Right renal cortex interstitium (tissue), 3 donors: Measurements from ENCODE around the gene LAS1L. TPM values are rescaled to one million over a fixed set of nuclear protein-coding genes. Genes with fewer than 3 reads are reported as not detected.
"Not testable (repeated sequence)": the region's sequence is repeated elsewhere in the genome, so short reads cannot be mapped to it uniquely, and the experiment has no call there.

Experiments
- DNase-seq, 3 donors: peaks; one replicate each; pipeline ENCODE4 v3.0.0-alpha.2; 2013; ENCODE audit warnings: low read depth in 3 of 3, low spot score in 2 of 3
- polyA plus RNA-seq, 3 donors: library from polyadenylated mRNA; unstranded; fragments of 120-200 nt; gene quantifications; one replicate each; pipeline ENCODE4 v1.2.1, GENCODE V29; 2013; ENCODE audit not compliant: insufficient read length in 3 of 3

The LAS1L gene
- polyA plus RNA-seq, 3 donors, result 41.4 to 48.0 (median 43.4) TPM

DNA sequence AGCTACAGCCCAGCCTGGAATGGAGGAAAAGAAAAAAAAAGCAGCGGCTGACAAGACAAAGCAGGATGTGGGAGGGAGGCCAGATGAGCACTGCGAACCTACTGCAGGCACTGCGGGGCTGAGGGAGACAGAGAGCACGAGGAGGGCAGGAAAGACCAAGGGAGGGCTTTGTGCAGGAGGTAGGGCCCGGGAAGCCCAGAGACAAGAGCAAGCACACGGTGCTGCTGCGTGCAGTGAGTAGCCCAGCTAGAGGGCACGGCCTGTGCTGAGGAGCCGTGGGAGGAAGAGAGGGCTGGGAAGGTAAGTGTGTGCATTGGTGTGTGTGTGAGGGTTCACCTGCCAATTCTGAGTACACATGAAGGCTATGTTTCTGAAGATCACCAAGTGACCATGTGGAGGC, 15.6 kb downstream of the LAS1L start:
- not testable (repeated sequence) for DNase-seq

DNA sequence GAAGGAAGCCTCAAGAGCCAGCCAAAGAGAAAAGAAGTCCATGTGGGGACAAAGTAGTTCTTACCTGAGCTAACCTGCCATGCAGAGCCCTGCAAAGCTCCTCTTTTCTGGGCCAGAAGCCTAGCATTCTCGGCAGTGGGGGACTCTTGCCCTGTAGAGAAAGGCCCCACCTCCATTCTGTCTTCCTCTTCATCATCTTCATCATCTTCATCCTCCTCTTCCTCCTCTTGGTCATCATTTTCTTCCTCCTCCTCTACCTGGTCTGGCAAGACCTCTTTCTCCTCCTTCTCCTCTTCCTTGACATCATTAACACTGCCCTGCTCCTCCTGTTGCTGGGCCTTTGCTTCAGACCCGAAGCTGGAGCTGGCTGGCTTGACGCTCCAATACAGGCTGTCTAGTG, 16.7 kb downstream of the LAS1L start:
- no peak for DNase-seq

DNA sequence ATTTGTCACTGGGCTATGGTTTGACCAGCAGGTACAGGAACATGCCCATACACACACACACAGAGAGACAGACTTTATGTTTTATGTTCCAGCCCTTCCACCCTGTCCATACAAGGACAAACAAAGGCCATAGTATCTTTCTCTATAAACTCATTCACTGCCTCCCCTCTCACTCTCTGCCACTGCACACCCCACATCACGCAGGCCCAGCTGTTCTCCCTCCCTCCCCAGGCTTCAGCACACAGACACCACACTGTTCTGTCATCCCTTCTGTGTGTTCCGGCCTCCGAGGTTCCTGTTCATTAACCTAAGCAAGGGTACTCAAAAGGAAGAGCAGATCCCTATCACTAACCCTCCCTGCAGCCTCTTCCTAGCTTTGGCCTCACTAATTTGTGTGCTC, 17.8 kb downstream of the LAS1L start:
- no peak for DNase-seq

DNA sequence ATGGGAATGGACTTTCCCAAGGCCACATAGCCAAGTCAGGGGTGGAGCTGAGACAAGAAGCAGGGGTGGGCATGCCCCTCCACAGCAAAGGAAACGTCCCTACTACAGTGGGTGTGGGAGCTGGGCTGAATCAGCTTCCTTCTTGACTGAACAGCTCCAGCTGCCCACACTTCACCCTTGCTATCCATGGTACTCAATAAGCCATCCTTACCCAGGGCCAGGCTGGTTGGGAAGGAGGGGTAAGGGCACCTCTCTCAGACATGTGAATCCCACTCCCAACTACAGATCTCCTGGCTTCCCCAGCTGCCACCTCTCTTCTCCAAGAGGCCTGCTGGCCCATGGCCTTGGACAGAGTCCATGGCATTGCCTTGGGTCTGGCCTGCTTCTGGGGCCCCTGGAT, 21.0 kb downstream of the LAS1L start:
- DNase-seq, result no peak

DNA sequence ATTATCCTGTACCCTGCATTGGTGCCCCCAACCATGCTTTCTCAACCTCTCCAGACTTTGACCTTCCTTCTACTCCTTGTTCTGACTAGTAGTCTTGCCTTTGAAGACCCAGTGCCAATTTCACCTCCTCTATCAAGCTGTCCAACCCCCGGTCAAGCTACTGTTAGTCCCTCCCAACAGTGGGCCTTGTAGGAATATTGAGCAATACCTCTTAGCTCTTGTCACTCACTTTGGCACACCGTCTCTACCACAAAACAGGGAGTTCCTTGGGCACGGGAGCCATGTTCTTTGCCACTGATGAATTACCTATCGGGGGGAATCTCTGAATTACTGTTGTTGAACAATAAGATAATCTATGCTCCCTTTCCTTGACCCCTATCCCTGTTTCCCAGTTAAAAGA, 25.2 kb downstream of the LAS1L start:
- no peak for DNase-seq

DNA sequence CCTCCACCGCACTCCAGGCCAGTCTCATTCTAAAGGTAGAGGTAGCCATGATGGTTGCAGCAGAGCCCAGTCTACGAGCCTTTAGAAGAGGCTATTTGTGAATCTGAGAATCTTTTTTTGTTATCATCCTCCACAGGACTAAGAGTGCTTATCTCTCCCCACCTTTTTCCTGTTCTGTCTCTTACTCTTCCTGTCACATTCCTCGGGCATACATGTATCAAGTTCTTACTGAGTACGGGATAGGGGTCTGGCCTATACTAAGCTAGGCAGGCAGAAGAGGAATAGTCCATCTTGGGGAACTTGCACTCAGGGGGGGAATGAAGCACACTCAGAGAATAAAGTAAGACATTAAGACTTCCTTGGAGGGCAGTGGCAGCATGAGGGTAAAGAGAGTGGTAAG, 25.7 kb downstream of the LAS1L start:
- no peak for DNase-seq

DNA sequence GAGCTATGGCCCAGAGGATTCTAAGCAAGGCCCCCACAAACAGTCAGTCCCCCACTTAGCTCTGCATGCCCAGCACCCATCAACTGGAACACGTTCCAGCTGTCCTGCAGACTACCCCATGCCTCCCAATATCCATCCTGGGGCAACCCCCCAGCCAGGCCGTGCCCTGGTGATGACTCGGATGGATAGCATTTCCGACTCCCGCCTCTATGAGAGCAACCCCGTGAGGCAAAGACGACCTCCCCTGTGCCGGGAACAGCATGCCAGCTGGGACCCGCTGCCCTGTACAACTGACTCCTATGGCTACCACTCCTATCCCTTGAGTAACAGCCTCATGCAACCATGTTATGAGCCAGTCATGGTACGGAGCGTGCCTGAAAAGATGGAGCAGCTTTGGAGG, 32.0 kb downstream of the LAS1L start:
- no peak for DNase-seq

DNA sequence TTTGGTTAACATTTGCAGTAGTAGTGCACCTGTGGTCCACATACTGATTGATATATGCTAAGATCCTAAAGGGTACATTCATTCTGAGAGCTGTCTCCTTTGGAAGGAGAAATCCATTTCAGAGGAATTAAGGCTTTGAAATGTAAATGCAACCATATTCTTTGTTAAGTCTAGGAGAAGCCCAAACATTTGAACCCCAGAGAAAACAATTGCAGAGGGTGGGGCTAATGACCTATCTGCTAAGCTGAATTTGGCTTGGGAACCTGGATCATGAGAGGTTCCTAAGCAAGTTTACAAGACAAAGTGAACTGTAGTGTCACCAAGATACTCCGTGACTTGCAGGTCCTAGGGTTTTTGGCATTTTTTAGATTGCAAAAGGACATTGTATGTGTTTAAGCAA, 41.2 kb downstream of the LAS1L start:
- no peak for DNase-seq

DNA sequence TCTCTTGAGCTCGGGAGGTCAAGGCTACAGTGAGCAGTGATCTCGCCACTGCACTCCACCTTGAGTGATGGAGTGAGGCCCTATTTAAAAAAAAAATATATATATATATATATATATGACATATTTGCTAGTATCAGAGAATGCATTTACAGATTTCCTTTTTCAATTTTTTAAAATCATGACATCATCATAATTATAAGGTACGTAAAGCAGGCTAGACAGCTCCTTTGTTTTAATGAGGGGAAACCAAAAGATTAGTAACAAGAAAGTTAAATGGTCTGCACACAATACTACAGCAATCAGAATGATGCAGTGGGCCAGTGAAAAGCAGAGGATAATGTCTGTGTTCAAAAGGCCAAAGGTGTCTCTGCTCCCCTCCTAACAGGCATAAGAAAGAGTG, 43.0 kb downstream of the LAS1L start:
- DNase-seq, result no peak

DNA sequence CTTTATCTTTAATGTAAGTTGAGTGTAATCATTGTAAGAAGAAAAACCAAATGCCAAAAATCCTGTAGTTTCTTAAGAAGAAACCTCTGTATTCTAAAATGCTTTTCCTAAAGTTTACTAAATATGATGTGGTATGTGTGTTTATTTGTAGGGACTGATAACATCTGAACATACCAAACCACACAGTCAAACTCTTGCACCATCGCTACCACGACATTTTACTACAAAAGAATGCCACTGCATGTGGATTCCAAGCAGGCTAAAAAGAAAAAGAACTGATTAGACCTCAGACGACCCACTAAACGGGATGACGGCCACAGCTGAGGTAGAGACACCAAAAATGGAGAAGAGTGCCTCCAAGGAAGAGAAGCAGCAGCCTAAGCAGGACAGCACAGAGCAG, 46.1 kb downstream of the LAS1L start:
- DNase-seq, result no peak

DNA sequence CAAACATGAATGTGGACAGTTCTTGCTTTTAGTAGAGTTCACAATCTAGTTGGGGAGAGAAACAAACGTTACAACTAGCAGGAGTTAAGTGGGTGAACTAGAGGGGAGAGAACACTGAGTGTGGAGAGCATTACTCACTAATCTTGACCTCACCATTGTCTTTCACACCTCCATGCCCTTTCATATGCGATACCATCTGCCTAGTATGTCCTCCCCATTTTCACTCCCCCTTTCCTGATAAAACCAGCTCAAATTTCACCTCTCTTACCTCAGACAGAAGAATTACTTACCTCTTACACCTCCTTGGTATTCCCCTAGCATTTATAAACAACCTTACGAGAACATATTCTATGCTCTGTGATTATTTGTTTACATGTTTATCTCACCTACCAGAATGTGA, 53.6 kb downstream of the LAS1L start:
- DNase-seq, result no peak

DNA sequence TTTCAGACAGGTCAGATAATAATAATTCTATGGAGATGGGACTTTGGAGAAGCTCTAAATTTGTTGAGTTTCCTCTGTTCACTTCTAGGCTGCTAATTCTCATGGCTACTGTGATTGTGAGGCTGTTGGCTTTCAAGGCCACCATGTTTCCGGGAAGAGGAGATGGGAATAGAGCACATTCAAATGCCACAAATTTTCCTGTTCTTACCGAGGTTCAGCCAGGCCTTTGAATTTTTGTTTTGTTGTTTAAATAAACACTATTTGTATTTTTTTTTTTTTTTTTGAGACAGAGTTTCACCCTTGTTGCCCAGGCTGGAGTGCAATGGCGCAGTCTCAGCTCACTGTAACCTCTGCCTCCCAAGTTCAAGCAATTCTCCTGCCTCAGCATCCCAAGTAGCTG, 55.5 kb downstream of the LAS1L start:
- not testable (repeated sequence) for DNase-seq

DNA sequence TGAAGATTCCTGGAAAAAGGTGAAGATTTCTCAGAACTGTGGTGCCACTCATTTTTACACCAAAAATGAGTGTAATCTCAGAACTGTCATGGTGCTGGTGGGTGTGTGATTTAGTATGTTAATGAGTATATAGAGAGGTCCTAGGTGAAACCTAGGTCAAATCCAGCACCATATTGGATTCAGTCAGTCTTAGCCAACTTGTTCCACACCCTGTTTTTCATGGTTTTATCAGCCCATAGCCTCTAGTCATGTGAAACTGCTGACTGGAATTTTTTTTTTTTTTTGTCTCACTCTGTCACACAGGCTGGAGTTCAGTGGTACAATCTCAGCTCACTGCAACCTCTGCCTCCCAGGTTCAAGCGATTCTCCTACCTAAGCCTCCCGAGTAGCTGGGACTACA, 58.0 kb downstream of the LAS1L start:
- DNase-seq, result no peak

DNA sequence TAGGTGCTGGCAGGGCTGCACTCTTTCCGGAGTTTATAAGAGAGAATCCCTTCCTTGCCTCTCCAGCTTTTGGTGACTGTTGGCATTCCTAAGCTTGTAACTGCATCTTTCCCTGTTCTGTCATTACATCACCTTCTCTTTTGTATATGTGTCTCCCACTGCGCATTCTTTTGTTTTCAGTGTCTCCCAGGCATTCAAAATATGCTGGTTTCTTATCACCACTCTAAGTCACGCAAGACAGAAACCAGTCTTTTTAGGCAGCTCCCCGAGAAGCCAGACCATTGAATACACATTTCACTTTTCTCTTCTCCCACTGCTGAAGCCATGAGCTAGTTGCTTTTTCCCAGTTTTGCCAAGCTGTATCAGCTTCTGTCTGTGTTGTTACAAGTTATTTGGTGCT, 71.0 kb downstream of the LAS1L start:
- no peak for DNase-seq

Other genes starting within 250 kb of the LAS1L start
- 100 to 1,000 TPM; 245 to 263 (median 247) TPM for gene MSN, start 132.9 kb upstream of the LAS1L start, polyA plus RNA-seq